ACHN (cell line): ENCODE data around the gene ZNF189.

Experiments
- DNase-seq: peaks from one replicate; pipeline ENCODE4 v3.0.0-alpha.2; 2015
- in situ Hi-C: cut with HindIII; loops from 2 replicates; pipeline ENCODE4 v1.10.0; 2017; ENCODE audit warnings: low sequenced_read_pairs, low pct_ligation_motif_present, low pct_unique_long_range_greater_than_20kb

ZNF189 gene

GRCh38 chr9:101398068-101398929 lies at the start of gene ZNF189, which contains the start of gene MRPL50:
Gene ZNF189 (plus strand): TSS chr9:101398851. CDS start chr9:101399157, 306 bp downstream.
Gene MRPL50 (minus strand): TSS chr9:101398618. CDS start chr9:101398592, 26 bp downstream.
- in situ Hi-C loops: no loop called here
- peak; percentile 97 for DNase-seq

DNA sequence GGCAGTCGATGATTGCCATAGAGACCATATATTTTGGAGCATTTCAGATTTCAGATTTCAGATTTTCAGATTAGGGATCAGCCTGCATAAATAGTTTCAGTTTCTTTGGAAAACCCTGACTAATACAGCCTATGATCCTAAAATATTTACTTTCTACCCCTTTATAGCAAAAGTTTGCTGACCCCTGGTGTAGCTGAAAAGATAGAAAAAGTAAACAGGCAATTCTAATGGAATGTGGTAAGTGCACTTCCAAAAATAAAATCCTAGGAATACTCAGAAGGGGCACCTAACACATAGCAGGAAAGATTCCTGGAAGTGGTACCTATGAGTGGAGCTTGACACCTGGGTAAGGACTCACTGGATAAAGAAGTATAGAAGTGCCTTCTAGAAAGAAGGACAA lies 48.4 kb upstream of the ZNF189 start:
- DNase-seq: no peak
- in situ Hi-C loops: no loop called here

GRCh38 chr9:101352892-101353463 lies 45.7 kb upstream of the ZNF189 start:
- in situ Hi-C loops: no loop called here
- no peak for DNase-seq

GRCh38 chr9:101353683-101354082 lies 45.0 kb upstream of the ZNF189 start:
- in situ Hi-C loops: no loop called here
- no peak for DNase-seq

- in situ Hi-C loops: no loop called here
- peak; percentile 27 for DNase-seq
Observed at GRCh38 chr9:101354143-101354764, 44.4 kb upstream of the ZNF189 start.

DNA sequence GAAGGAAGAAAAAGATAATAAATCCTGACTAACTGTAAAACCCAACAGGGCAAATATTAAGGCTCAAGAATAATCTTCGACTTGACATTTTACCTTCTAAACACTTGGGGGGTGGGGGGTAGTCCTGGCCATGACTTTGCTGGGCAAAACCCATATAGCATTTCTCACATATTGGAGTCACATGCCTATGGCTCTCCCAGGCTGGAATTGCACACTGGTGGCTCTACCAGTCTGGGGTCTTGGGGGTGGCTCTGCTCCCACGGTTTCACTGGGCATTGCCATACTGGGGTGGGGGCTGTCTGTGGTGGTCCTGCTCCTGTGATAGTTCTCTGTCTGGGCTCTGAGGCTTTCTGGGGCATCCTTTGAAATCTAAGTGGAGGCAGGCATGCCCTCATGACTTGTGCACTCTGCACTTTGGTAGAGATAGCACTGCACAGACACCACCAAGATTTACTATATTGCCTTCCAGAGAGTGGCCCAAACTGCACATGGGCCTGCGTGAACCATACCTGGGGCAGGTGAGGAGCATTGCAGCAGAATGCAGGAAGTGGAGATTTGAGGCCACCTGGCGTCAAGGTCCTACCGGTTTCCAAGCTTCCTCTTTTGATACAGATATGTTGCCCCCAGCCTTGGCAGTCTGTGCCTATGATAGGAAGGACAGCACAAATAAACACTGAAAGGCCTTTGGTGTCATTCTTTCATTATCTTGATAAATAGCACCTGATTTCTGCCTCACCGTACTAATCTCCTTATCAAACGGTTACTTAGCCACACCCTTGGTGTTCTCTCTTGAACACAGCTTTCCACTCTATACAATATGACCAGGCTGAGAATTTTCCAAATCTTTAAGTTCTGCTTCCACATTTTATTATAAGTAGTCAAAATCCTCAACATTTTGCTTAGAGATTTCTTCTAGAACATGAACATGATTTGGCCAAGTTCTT lies 43.6 kb upstream of the ZNF189 start:
- in situ Hi-C loops: no loop called here
- no peak for DNase-seq

- DNase-seq: no peak
- in situ Hi-C loops: no loop called here
Observed at GRCh38 chr9:101356619-101357018, 42.0 kb upstream of the ZNF189 start.

DNA sequence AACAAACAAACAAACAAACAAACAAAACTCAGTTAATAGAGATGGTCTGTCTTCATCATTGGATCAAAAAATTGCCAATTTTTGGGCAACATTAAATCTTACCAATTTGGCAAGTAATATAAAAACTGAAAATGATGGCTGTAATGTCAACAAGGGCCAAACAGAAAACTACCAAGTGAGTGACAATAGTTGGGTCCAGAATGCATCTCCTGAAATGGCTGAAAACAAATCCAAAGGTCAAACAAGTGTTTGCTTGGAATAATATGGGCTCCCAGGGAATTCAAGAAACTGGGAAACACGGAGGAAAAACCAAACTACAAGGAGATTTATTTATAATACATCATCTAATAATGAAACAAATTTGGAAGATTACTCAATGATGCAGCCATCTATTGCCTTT lies 39.0 kb upstream of the ZNF189 start:
- DNase-seq: no peak
- in situ Hi-C loops: no loop called here

DNA sequence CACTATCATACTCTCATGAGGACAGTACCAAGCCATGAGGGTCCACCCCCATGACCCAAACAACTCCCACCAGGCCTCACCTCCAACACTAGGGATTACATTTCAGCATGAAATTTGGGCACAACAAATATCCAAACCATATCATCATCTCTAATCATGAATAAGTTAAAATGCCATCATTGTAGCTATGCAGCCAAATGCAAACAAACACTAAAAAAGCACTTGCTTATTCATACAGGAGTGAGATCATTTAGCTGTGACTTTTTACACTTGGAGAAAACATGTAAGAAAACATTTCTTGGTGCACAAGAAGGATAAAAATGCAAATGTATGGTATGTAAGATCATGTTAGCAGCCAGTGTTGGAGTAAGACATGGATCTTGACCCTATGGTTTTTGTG lies 38.0 kb upstream of the ZNF189 start:
- DNase-seq: no peak
- in situ Hi-C loops: no loop called here

DNA sequence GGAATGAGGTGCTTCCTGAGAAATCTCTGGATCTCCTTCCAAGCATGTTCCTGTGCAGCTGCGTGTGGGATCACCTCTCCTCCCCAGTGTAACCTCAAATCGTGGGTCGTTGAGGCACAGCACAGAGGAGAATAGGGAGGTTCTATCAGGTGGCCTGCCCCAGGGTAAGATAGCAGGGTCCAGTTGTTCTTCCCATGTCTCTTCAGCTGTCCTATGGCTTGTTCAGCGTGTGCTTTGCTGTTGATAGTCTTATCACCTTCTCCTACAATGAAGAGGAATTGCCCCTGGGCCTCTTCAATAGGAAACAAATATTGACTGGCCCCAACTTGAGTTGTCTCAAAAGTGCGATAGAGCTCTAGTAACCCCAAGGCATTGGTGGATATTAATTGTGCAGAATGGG lies 36.2 kb upstream of the ZNF189 start:
- DNase-seq: no peak
- in situ Hi-C loops: no loop called here

DNA sequence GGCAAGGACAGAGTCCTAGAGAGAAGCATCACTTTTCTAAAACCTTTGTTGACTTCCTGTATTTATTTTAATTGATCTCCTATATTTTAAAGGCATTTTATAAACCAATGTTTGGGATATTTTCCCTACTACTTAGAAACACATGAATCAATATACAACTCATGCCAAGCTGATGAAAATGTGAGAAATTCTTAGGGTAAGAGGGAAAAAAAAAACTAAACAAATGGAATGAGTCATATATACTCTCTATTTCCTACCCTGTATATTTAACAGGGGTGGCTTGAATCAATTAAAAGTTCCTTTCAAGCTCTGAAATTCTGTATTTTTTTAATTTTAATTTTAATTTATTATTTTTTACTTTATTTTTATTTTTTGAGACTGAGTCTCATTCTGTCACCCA lies 33.5 kb upstream of the ZNF189 start:
- no peak for DNase-seq
- in situ Hi-C loops: no loop called here

GRCh38 chr9:101366038-101366756 lies 32.5 kb upstream of the ZNF189 start:
- DNase-seq: peak; percentile 75
- in situ Hi-C loops: no loop called here

DNA sequence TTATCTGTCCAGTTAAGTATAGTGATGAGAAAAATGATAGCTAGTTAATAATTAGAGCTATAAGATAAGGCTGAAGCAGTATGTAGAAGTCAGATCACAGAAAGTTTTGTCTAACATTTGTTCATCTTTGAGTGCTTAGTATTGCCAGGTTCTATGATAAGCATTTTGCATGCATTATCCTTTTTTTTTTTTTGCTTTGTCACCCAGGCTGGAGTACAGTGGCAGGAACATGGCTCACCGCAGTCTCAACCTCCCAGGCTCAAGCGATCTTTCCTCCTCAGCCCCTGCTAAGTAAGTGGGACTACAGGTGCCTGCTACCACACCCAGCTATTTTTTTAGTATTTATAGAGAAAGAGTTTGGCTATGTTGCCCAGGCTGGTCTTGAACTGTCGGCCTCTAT lies 31.3 kb upstream of the ZNF189 start:
- in situ Hi-C loops: no loop called here
- no peak for DNase-seq

- peak; percentile 58 for DNase-seq
- in situ Hi-C loops: no loop called here
Observed at GRCh38 chr9:101369286-101369685, 29.4 kb upstream of the ZNF189 start.

- DNase-seq: no peak
- in situ Hi-C loops: no loop called here
Observed at GRCh38 chr9:101369884-101370531, 28.6 kb upstream of the ZNF189 start.

DNA sequence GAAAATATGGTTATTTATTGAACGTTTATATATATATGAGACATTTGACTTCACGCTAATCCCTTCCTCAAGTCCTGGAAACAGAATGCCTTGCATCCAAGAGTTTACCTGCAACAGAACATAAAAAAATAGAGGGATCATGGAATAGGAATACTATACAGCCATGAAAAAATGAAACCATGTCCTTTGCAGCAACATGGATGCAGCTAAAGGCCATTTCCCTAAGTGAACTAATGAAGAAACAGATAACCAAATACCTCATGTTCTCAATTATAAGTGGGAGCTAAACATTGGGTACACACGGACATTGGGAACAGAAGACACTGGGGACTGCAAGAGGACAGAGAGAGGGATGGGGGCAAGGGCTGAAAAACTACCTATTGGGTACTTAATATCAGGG lies 26.8 kb upstream of the ZNF189 start:
- DNase-seq: no peak
- in situ Hi-C loops: no loop called here

DNA sequence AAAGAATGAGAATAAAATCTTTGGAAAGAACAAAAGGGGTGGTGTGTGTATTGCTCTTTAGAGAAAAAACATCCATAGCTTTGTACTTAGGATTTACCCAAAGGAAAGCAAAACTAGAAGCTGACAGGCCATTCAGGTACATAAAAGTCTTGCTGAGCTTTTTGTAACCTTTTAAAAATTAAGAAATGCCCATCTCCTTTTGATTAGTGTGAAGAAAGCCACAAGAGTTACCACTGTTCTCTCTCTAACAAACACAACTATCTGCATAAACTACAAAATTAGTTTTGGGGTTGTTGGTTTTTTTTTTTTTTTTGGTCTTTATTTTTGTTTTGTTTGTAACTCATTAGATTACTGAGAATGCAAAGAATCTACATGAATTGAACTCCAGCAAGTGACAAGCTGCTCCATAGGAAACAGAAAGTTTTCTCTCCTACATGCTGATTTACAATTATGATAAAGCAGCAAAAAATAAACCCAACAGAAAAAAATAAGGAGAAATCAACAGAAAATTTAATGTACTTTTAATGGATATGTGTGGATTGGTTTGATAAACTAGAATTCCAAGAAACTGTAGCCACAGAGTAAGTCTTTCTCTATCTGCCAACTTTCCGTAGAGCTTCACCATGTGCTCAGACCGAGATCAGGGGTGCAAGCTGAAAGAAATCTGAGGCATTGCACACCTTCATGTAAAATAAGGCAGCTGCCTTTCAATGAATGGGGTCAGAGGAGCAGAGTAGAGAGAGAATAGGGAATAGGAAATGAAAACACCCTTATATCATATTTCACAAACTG lies 26.1 kb upstream of the ZNF189 start:
- in situ Hi-C loops: no loop called here
- DNase-seq: no peak
